Measurements from ENCODE around the gene WWTR1. TPM values are rescaled to one million over a fixed set of nuclear protein-coding genes. Genes with fewer than 3 reads are reported as not detected.

WWTR1 gene
- total RNA-seq, 1 experiment from 2014 or later = 24.4 TPM

DNA sequence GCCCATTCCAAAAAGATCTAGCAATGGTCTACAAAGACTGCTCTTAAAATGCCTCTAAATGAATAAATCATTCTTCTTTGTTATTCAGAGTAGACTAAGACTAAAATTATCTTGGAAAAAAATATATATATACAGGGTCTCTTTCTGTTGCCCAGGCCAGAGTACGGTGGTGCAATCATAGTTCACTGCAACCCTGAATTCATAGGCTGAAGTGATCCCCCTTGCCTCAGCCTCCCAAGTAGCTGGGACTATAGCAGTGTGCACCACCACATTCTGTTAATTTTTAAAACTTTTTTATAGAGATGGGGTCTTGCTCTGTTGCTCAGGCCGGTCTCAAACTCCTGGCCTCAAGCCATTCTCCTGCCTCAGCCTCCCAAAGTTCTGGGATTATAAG lies 18.7 kb downstream of the WWTR1 start:
- H3K23ac ChIP-seq (ENCODE audit: insufficient read length, low read depth, low read length) = no peak overlapping the region
- no peaks in the 10 kb centered on the region for H3K27me3 ChIP-seq (ENCODE audit: insufficient read depth, low read length)
- DNase-seq = no peak
- peaks cover 4% of the 10 kb centered on the region; the same call in 1 of the 2 replicates for H3K79me2 ChIP-seq (ENCODE audit: insufficient read depth, low read length)
- no peak overlapping the region for H2BK5ac ChIP-seq (ENCODE audit: insufficient read length, low read length)
- TF ChIP-seq, protein P1, sequence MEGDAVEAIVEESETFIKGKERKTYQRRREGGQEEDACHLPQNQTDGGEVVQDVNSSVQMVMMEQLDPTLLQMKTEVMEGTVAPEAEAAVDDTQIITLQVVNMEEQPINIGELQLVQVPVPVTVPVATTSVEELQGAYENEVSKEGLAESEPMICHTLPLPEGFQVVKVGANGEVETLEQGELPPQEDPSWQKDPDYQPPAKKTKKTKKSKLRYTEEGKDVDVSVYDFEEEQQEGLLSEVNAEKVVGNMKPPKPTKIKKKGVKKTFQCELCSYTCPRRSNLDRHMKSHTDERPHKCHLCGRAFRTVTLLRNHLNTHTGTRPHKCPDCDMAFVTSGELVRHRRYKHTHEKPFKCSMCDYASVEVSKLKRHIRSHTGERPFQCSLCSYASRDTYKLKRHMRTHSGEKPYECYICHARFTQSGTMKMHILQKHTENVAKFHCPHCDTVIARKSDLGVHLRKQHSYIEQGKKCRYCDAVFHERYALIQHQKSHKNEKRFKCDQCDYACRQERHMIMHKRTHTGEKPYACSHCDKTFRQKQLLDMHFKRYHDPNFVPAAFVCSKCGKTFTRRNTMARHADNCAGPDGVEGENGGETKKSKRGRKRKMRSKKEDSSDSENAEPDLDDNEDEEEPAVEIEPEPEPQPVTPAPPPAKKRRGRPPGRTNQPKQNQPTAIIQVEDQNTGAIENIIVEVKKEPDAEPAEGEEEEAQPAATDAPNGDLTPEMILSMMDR (conservative IDR thresholded peaks at IDR 0.05) = no peak
- H2BK20ac ChIP-seq (ENCODE audit: low read depth, low read length, poor library complexity, severe bottlenecking) = no peak overlapping the region
- H3K27ac Mint-ChIP-seq = peak overlapping the region in 2 of 3 experiments; percentile 20 to 27; a peak in 2 of 7 replicates
- no peak overlapping the region for H2AFZ ChIP-seq (ENCODE audit: low read length)
- no peak overlapping the region for H3K4ac ChIP-seq (ENCODE audit: low read depth, low read length)
- no peak overlapping the region for H2BK120ac ChIP-seq (ENCODE audit: low read depth, low read length, poor library complexity, severe bottlenecking)
- peaks cover 10% of the 10 kb centered on the region for H3K79me1 ChIP-seq (ENCODE audit: insufficient read depth, low read depth, low read length, poor library complexity, severe bottlenecking)
- H4K5ac ChIP-seq (ENCODE audit: insufficient read length, low read depth, low read length) = no peak overlapping the region
- H3K4me3 Mint-ChIP-seq = no peak overlapping the region
- H3K56ac ChIP-seq (ENCODE audit: insufficient read length, low read depth, low read length) = no peak overlapping the region
- no peak overlapping the region for H4K8ac ChIP-seq (replicated peaks; ENCODE audit: insufficient read length, low read depth, low read length)
- H3K4me1 ChIP-seq (ENCODE audit: insufficient read depth, low read length) = no peaks in the 10 kb centered on the region; the same call in 1 of the 2 replicates
- no peaks in the 10 kb centered on the region for H4K20me1 ChIP-seq (ENCODE audit: control insufficient read depth, insufficient read depth, insufficient read length)
- H3K14ac ChIP-seq (ENCODE audit: insufficient read depth, low read length) = no peak overlapping the region
- H3T11ph ChIP-seq (ENCODE audit: low read length) = no peak overlapping the region
- no peak overlapping the region for H3K27ac ChIP-seq (ENCODE audit: insufficient read length, low read depth, low read length)
- no peaks in the 10 kb centered on the region for H3K9me3 ChIP-seq (ENCODE audit: control insufficient read depth, low read depth, low read length)
- H2BK15ac ChIP-seq (ENCODE audit: low read depth, low read length) = no peak overlapping the region
- no peak overlapping the region for H3K4me2 ChIP-seq (ENCODE audit: insufficient read depth, insufficient read length, low read length)
- H3K23me2 ChIP-seq (ENCODE audit: insufficient read length, low read depth, low read length, poor library complexity, severe bottlenecking) = no peaks in the 10 kb centered on the region
- H4K91ac ChIP-seq (ENCODE audit: insufficient read length, low read depth, low read length) = no peak overlapping the region
- no peak overlapping the region for H2AK5ac ChIP-seq (ENCODE audit: insufficient read length, low read length)
- WGBS (ENCODE audit: extremely low coverage, insufficient read length, low lambda C conversion rate) = no CpG with 5 or more reads among the region's 2 CpGs
- H3K9me3 Mint-ChIP-seq = no peaks in the 10 kb centered on the region
- peaks cover 0 to 2% (median 1%) of the 10 kb centered on the region in 3 experiments; a peak in 2 of 7 replicates for H3K36me3 Mint-ChIP-seq (ENCODE audit: insufficient read depth in 1 of 3, low read depth in 3 of 3)
- no peak overlapping the region for H2BK12ac ChIP-seq (ENCODE audit: insufficient read length, low read depth, low read length)
- H3K18ac ChIP-seq (ENCODE audit: insufficient read length, low read depth, low read length) = no peak overlapping the region
- H3K4me1 Mint-ChIP-seq = peaks cover 21 to 34% of the 10 kb centered on the region in 2 experiments
- no peaks in the 10 kb centered on the region for H3K27me3 Mint-ChIP-seq (ENCODE audit: low read depth)
- no peak overlapping the region for H3K9ac ChIP-seq (ENCODE audit: extremely low read depth, insufficient read length, low read length)
